GM19463 (cell line): ENCODE measurements around the gene RASSF7.
A peak's percentile ranks its signal among the peaks of the same experiment; 100 is the strongest.

Experiments
- ATAC-seq: cut with Tn5 transposase; IDR thresholded peaks from one replicate; pipeline ENCODE4 v1.9.1; 2021; ENCODE audit warnings: mild to moderate bottlenecking, moderate library complexity; ENCODE audit not compliant: unreplicated experiment

The RASSF7 gene

DNA sequence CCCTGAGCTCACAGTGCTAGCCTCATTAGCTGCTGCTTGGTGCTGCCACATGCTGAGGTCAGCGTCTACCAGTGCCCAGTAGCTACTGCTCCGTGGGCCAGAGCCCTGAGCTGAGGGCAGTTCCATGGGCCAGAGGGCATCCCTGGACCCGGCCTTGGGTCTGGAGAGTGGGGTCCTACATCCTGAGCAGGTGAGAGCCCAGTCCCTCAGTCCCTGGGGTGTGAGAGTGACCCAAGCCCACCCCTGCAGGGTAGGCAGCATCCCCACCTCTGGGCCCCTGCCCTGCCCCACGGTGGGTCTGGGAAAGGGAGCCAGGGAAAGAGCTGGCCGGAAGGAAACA, 10.1 kb upstream of the RASSF7 start:
- ATAC-seq: no peak

GRCh38 chr11:551131-551530, 9.6 kb upstream of the RASSF7 start:
- ATAC-seq: no peak

GRCh38 chr11:551596-551995, 9.2 kb upstream of the RASSF7 start:
- ATAC-seq: no peak

GRCh38 chr11:553083-553987, 7.4 kb upstream of the RASSF7 start:
- ATAC-seq: no peak

- no peak for ATAC-seq
Observed at GRCh38 chr11:553988-554340, 6.8 kb upstream of the RASSF7 start.

DNA sequence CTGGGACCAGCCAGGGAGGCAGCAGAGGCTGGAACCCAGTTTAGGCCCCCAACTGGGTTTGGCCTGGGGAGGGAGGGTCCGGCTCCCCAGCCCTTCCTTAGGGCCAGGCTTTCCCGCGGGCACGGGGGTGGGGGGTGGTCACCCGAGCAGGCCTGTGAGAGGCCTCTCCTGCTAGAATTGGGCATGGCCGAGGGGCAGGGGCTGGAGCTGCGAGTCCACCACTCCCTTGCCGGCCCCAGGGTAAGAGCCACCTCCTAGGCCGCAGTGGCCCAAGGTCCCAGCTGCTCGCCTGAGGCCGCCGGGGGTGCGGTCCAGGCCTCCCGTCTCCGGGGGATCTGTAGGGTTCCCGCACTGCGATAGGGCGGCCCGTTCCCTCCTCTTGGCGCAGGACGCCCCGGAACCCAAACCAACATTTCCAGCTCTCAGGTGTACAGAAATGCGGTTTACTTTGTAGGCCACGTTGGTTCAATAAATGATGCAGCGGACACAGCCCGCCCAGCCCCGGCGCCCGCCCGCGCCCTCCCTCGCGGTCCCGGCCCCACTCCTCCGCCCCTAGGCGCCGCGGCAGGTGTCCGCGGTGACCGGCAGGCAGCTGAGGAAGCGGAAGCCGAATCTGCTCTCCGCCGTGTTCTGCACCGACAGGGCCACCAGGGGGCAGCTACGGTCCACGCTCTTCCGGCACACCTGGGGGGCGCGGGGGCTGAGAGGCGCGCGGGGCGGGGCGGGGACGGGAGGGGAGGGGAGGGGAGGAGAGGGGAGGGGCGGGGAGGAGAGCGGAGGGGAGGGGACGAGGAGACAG, 6.1 kb upstream of the RASSF7 start:
- no peak for ATAC-seq

DNA sequence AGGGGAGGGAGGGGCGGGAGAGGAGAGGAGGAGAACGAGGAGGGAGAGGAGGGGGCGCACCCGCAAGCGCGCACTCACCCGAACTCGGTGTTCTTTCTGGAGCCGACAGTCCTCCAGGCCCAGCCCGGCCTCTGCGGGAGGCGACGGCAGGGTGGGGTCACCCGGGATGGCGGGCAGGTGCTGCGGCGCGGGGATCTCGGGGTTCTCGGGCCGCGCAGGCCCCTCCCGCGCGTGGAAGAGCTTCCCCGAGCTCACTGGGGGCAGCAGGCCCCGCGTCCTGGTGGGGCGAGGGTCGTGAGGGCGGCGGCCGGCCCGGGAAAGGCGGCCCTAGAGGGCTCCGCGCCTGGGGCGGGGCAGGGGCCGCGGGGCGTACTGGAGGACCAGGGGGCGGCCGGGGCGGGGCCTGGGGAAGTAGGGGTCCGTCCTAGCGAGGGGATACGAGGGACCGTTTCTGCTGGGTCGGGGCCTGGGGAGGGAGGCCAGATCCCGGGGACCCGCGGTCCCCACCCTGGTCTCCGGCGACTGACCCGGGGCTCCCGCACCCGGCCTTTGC, 5.5 kb upstream of the RASSF7 start:
- no peak for ATAC-seq

DNA sequence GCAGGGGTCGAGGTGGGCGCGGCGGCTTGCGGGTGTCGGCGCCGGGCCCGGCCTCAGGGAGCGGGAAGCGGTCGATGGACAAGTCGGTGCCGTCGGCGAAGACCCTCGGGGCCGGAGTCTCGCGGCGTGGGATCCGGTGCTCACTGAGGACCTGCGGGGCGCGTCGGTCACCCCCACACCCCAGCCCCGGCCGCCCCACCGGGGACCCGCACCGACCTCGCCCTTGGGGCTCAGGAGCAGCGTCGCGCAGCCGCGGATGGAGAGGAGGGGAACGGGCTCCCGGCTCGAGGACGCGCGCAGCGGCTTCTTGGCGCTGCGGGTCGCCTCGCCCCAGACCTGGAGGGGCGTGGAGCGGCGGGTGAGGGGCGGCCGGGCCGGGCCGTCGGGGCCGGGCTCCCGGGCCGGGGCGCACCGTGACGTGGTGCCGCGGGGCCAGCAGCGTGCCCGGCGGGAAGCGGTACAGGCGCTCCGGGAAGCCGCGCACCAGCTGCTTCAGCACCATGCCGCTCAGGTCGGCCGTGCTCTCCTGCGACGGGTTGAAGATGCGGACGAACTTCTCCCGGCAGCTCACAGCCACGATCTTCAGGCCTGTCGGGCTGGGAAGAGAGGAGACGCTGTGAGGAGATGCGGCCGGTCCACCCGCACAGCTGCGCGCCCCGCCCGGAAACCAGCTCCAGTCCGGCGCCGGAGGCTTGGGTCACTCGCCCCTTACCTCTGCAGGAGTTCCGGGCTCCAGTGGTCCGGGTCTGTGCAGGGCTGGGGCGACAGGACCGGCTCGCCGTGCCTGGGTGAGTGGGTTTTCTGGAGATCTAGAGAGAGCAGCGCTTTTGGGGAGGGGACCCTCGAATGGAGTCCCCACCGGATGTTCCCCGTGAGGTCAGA, 4.7 kb upstream of the RASSF7 start:
- no peak for ATAC-seq

DNA sequence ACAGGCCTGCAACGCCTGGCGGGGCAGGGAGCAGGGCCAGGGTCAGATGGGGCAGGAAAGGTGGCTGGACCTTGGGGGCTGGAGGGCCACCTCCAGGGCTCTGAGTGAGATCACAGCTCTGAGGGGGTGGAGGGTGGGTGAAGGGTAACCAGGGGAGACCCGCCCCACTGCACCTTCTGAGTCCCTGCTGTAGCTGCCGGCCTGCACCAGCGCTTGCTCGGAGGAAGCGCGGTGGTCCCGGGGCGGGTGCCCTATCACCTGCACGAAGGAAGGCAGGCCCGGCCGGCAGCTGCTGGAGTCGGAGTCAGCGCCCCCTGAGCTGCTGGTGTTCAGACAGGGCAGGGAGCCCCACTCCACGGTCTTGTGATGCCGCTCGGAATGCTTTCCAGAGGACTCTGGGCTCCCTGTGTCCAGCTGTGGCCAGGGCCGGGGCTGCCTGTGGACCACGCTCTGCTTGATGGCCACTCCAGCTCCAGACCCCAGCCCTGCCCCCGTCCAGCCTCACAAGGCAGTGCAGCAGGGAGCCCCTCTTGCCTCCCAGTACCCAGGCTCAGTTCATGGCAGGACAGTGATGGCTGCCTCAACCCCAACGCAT, 4.0 kb upstream of the RASSF7 start:
- no peak for ATAC-seq

DNA sequence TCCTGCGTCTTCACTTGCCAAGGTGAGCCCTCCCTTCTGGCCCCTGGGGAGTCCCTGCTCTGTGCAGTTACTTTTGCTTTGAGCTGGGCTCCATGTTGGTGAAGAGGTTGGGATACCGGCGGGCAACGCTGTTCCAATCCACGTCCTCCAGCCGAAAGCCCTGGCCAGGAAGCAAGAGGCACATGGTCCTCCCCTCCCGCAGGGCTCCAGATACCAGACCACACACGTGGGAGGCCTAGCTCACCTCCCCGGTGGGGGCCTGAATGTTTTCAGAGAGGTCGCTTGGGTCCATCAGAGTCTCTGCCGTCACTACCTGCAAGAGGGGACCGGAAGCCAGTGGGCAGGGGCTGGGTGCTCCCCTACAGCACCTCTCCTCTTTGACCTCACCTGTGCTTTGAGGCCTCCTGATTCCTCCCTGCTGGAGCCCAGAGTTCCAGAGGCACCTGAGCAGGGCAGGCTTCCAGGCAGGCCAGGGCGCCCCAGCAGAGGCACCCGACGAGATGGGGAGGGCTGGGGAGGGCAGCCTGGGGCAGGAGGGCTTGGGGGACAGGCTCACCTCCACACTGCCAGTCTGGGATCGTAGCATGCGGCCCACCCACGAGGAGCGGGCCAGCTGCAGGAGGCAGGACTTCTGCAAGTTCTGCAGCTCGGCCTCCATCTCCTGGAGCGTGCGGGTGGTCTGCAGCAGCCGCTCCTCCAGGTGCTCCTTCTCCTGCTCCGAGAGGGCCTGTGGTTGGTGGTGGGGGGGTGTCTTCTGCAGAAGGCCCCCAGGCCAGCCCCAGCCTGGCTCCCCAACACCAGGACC, 3.2 kb upstream of the RASSF7 start:
- no peak for ATAC-seq

GRCh38 chr11:558503-558902, 2.3 kb upstream of the RASSF7 start:
- no peak for ATAC-seq

DNA sequence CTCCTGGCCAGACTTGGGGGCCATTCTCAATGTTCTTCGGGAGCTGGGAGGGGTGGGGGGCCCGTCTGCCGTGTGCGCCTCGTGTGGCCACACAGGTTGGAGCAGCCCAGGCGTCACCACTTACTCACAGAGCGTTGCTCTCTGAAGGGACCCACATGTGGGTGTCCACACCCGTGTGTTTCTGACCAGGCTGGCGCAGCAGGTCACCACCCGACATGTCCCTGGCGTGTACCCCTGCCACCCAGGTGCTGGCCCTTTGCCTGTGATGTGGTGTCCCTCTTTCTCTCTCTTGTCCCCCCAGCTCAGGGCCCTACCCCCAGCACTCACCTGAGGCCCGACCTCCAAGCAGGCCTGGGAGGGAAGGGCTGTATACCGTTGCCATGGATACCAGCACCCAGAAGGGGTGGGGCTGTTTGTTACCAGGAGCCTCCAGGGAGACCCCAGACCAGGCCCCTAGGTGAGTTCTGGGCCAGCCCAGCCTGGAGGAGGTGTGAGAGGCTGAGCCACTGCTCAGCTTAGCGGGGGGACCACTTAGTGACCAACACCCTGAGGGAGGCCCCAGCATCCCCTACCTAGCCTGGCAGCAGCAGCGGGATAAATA, 1.6 kb upstream of the RASSF7 start:
- ATAC-seq: no peak

DNA sequence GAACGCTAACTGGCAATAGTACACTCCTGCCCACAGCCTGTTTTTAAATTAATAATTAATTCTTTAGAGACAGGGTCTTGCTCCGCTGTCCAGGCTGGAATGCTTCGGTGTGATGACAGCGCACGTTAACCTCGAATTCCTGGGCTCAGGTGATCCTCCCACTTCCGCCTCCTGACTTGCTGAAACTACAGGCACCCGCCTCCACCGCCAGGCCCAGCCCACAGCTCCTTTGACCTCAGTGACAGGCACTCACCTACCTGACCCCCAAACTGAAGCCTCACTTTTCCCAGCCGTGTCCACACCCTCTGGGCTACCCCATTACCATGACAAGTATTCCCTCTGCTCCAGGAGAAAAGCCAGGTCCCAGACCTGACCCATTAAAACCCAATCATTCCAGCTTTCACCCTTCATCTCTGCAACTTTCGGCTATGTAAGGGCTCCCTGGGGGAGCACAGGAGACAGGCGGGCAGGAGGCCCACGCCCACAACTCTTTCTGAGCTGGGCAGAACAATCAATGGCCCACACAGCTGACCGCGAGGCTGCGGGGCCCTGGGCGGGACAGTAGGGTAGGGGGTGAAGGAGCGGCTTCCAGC, 962 bp upstream of the RASSF7 start:
- no peak for ATAC-seq

- peak; percentile 22 for ATAC-seq
Observed at GRCh38 chr11:561148-562003, 606 bp downstream of the RASSF7 start.

DNA sequence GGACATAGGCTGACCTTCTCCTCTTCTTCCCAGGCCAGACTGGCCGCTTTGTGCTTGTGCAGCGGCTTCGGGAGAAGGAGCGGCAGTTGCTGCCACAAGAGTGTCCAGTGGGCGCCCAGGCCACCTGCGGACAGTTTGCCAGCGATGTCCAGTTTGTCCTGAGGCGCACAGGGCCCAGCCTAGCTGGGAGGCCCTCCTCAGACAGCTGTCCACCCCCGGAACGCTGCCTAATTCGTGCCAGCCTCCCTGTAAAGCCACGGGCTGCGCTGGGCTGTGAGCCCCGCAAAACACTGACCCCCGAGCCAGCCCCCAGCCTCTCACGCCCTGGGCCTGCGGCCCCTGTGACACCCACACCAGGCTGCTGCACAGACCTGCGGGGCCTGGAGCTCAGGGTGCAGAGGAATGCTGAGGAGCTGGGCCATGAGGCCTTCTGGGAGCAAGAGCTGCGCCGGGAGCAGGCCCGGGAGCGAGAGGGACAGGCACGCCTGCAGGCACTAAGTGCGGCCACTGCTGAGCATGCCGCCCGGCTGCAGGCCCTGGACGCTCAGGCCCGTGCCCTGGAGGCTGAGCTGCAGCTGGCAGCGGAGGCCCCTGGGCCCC, 1.4 kb downstream of the RASSF7 start:
- no peak for ATAC-seq

DNA sequence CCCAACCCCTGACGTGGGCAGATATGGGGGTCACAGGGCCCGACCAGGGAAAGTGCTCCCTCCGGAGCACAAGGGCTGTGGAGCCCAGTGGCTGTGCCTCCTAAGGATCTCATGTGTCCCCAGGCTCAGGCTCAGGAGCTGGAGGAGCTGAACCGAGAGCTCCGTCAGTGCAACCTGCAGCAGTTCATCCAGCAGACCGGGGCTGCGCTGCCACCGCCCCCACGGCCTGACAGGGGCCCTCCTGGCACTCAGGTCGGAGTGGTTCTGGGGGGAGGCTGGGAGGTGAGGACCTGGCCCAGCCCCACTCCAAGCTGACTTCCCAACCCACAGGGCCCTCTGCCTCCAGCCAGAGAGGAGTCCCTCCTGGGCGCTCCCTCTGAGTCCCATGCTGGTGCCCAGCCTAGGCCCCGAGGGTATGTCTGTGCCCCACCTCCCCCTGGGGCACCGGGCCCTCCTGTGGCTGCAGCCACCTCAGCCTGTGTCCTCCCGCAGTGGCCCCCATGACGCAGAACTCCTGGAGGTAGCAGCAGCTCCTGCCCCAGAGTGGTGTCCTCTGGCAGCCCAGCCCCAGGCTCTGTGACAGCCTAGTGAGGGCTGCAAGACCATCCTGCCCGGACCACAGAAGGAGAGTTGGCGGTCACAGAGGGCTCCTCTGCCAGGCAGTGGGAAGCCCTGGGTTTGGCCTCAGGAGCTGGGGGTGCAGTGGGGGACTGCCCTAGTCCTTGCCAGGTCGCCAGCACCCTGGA, 2.5 kb downstream of the RASSF7 start:
- no peak for ATAC-seq
